ACC112 (cell line): ENCODE data around the gene MPP7.
"Not testable (repeated sequence)": the region's sequence is repeated elsewhere in the genome, so short reads cannot be mapped to it uniquely, and the experiment has no call there.

Experiments
- H2AFZ ChIP-seq: fragments of 200-600 bp; sonication (generic); one replicate; pipeline ENCODE4 v1.6.0; 2017; ENCODE audit warnings: antibody characterized with exemption, low read length; ENCODE audit not compliant: unreplicated experiment
- H3K27ac ChIP-seq: fragments of 200-600 bp; sonication (generic); 2 replicates; pipeline ENCODE4 v1.5.1; 2014; ENCODE audit warnings: low read depth, mild to moderate bottlenecking, antibody characterized with exemption, low read length, moderate library complexity
- H3K27me3 ChIP-seq: fragments of 200-600 bp; sonication (generic); 2 replicates; pipeline ENCODE4 v1.6.1; 2014; ENCODE audit warnings: mild to moderate bottlenecking, antibody characterized with exemption, low read length, moderate library complexity, mixed read lengths; ENCODE audit not compliant: insufficient read depth
- H3K36me3 ChIP-seq: fragments of 200-600 bp; sonication (generic); 2 replicates; pipeline ENCODE4 v1.6.1; 2016; ENCODE audit warnings: mild to moderate bottlenecking, antibody characterized with exemption, low read length, moderate library complexity, mixed read lengths; ENCODE audit not compliant: insufficient read depth
- H3K4me1 ChIP-seq: fragments of 200-600 bp; sonication (generic); one replicate; pipeline ENCODE4 v1.6.1; 2016; ENCODE audit warnings: low read length, mixed read lengths; ENCODE audit not compliant: insufficient read depth, unreplicated experiment, control insufficient read depth
- H3K4me3 ChIP-seq: fragments of 200-600 bp; sonication (generic); 2 replicates; pipeline ENCODE4 v1.5.1; 2014; ENCODE audit warnings: mild to moderate bottlenecking, low read depth, low read length
- H3K79me2 ChIP-seq: fragments of 200-600 bp; sonication (generic); one replicate; pipeline ENCODE4 v1.6.0; 2016; ENCODE audit warnings: low read length; ENCODE audit not compliant: control insufficient read depth, unreplicated experiment, insufficient read depth

Gene MPP7

DNA sequence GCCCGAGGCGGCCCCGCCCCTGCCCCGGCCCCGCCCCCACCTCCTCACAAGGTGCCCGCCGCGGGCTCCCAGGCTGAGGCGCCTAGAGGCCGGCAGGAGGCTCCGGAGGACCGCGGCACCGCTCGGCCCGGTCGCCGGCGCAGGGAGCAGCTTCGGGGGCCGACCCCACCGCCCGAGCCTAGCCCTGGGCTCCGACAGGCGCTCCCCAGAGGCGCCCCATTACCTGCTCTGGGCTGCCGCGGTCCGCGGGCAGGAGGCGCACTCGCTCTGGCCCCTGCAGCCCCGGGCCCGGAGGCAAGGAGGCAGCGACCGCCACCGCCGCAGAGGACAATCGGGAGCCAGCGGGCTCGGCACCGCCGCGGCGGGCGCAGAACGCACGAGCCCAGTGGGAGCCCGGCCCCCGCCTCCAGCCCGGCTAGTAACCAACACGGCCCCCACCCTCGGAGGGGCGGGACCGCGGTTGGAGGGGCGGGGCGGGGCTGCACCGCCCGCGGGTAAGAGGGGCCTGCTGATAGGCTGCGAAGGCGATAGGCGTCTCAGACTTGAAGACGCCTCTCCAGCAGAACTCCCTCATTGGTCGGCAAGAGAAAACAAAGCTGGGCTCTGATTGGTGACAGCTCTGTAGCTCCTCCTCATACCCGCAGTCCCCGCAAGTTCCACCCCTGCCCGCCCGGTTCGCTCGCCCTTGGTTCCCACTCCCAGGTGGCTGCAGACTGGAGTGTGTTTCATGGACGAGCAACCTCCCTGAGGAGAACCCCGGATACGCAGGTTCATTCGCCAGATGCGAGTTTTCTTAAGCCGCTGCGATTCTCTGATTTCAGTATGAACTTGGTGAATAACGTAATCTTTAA lies at the start of gene MPP7:
Gene MPP7, minus strand, starts transcription at position 427 of the 851 bp plus-strand sequence. CDS start 64,460 bp downstream, outside the sequence.
- peaks cover 56% of the 10 kb centered on the region for H3K27me3 ChIP-seq
- no peaks in the 10 kb centered on the region for H3K36me3 ChIP-seq
- no peak within 1 kb of the TSS for H3K27ac ChIP-seq
- no peaks in the 10 kb centered on the region for H3K4me1 ChIP-seq
- peak within 1 kb of the TSS; percentile 79 for H3K4me3 ChIP-seq
- H2AFZ ChIP-seq: peak within 1 kb of the TSS; percentile 68
- H3K79me2 ChIP-seq: no peaks in the 10 kb centered on the region

- Histone ChIP-seq H2AFZ (no peak overlapping the region), H3K27ac (no peak overlapping the region), H3K4me1 (no peaks in the 10 kb centered on the region), H3K79me2 (no peaks in the 10 kb centered on the region), H3K27me3 (peaks cover 46% of the 10 kb centered on the region), H3K4me3 (no peak overlapping the region), H3K36me3 (no peaks in the 10 kb centered on the region)
These were observed 47.0 kb upstream of the MPP7 start for GRCh38 chr10:28349892-28350291.

- H3K36me3 ChIP-seq: no peaks in the 10 kb centered on the region
- peaks cover 65% of the 10 kb centered on the region for H3K27me3 ChIP-seq
- H2AFZ ChIP-seq: no peak overlapping the region
- no peaks in the 10 kb centered on the region for H3K4me1 ChIP-seq
- no peak overlapping the region for H3K27ac ChIP-seq
- H3K79me2 ChIP-seq: no peaks in the 10 kb centered on the region
- no peak overlapping the region for H3K4me3 ChIP-seq
These were observed 41.4 kb upstream of the MPP7 start for GRCh38 chr10:28343987-28344895.

GRCh38 chr10:28343252-28343651 lies 40.4 kb upstream of the MPP7 start:
- Histone ChIP-seq H3K79me2 (no peaks in the 10 kb centered on the region), H2AFZ (no peak overlapping the region)

GRCh38 chr10:28341679-28342078 lies 38.8 kb upstream of the MPP7 start:
- not testable (repeated sequence) for H3K4me3 ChIP-seq, H3K79me2 ChIP-seq, H2AFZ ChIP-seq

More at GRCh38 chr10:28343252-28343651, 40.4 kb upstream of the MPP7 start:
- peaks cover 69% of the 10 kb centered on the region for H3K27me3 ChIP-seq
- H3K4me3 ChIP-seq: no peak overlapping the region
- H3K36me3 ChIP-seq: no peaks in the 10 kb centered on the region
- no peaks in the 10 kb centered on the region for H3K4me1 ChIP-seq
- H3K27ac ChIP-seq: no peak overlapping the region

DNA sequence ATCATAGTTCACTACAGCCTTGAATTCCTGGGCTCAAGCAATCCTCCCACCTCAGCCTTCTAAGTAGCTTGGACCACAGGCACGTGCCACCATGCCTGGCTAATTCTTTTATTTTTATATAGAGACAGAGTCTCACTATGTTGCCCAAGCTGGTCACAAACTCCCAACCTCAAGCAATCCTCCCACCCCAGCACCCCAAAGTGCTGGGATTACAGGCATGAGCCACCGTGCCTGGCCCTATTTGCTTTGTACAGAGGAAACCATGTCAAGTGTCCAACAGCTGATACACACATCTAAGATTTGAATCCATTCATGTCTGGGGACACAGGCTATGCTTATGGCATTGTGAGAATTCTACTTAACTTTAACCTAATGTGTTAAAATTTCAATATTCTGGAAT lies 29.9 kb upstream of the MPP7 start:
- H3K27ac ChIP-seq: no peak overlapping the region
- peaks cover 2% of the 10 kb centered on the region for H3K4me1 ChIP-seq
- no peaks in the 10 kb centered on the region for H3K36me3 ChIP-seq
- H3K4me3 ChIP-seq: no peak overlapping the region
- H2AFZ ChIP-seq: no peak overlapping the region
- peaks cover 5% of the 10 kb centered on the region; the same call in 1 of the 2 replicates for H3K27me3 ChIP-seq
- no peaks in the 10 kb centered on the region for H3K79me2 ChIP-seq

More at GRCh38 chr10:28341679-28342078, 38.8 kb upstream of the MPP7 start:
- not testable (repeated sequence) for H3K27ac ChIP-seq, H3K4me1 ChIP-seq, H3K36me3 ChIP-seq
- H3K27me3 ChIP-seq: peaks cover 55% of the 10 kb centered on the region

DNA sequence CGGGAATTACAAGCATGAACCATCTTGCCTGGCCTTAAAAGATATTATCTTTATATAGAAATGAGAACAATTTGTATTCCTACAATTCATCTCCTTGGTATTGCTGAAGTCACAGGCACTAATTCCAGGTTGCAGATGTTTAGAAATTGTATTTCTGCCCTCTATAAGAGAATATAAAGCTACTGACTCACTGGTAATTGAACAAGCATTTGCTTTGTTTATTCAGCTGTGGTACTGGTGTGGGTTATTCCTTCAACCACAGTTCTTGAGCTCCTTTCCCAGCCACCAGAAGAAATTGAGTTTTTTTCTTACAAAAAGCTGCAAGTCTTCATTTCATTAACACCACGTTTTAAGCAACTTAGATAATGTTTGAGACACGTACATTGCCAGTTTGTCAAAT lies 29.0 kb upstream of the MPP7 start:
- Histone ChIP-seq H3K4me1 (peaks cover 10% of the 10 kb centered on the region), H3K36me3 (no peaks in the 10 kb centered on the region), H3K4me3 (no peak overlapping the region), H3K79me2 (no peaks in the 10 kb centered on the region), H3K27me3 (peaks cover 5% of the 10 kb centered on the region; the same call in 1 of the 2 replicates), H3K27ac (no peak overlapping the region), H2AFZ (no peak overlapping the region)

- no peak overlapping the region for H2AFZ ChIP-seq
- H3K79me2 ChIP-seq: no peaks in the 10 kb centered on the region
- H3K27ac ChIP-seq: no peak overlapping the region
- H3K4me1 ChIP-seq: peaks cover 15% of the 10 kb centered on the region
- no peak overlapping the region for H3K4me3 ChIP-seq
- no peaks in the 10 kb centered on the region for H3K36me3 ChIP-seq
- peaks cover 5% of the 10 kb centered on the region; the same call in 1 of the 2 replicates for H3K27me3 ChIP-seq
These were observed 28.2 kb upstream of the MPP7 start for GRCh38 chr10:28331066-28331465.

- Histone ChIP-seq H3K4me1 (peaks cover 15% of the 10 kb centered on the region), H3K36me3 (no peaks in the 10 kb centered on the region), H2AFZ (no peak overlapping the region), H3K79me2 (no peaks in the 10 kb centered on the region), H3K27ac (no peak overlapping the region), H3K4me3 (no peak overlapping the region), H3K27me3 (no peaks in the 10 kb centered on the region; the same call in 1 of the 2 replicates)
These were observed 25.5 kb upstream of the MPP7 start for GRCh38 chr10:28328346-28328745.

GRCh38 chr10:28327491-28327880 lies 24.6 kb upstream of the MPP7 start:
- Histone ChIP-seq H3K27ac (no peak overlapping the region), H2AFZ (peak overlapping the region; percentile 23), H3K27me3 (no peaks in the 10 kb centered on the region; the same call in 1 of the 2 replicates), H3K79me2 (no peaks in the 10 kb centered on the region), H3K4me1 (peaks cover 15% of the 10 kb centered on the region), H3K4me3 (no peak overlapping the region), H3K36me3 (no peaks in the 10 kb centered on the region)
